ENCODE data around the gene PDGFD.

Gene PDGFD

DNA sequence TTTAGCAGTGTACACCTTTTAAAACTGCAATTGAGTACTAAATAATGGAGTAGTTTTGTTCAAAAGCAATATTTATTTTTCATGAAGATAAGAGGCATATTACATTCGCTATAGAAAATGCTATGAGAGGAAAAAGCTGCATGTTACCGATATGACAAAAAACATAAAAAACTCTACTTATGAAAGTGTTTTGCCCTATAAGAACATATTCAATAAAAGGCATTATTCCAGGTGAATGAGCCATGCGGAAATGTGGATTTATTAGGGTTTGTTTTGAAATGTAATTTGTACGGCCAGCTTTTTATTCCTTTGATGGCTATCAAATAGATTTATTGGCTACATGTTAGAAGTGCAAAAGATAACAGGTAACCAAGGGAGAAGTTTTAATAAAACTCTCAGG lies 256.8 kb downstream of the PDGFD start:
- no peak for DNase-seq

DNA sequence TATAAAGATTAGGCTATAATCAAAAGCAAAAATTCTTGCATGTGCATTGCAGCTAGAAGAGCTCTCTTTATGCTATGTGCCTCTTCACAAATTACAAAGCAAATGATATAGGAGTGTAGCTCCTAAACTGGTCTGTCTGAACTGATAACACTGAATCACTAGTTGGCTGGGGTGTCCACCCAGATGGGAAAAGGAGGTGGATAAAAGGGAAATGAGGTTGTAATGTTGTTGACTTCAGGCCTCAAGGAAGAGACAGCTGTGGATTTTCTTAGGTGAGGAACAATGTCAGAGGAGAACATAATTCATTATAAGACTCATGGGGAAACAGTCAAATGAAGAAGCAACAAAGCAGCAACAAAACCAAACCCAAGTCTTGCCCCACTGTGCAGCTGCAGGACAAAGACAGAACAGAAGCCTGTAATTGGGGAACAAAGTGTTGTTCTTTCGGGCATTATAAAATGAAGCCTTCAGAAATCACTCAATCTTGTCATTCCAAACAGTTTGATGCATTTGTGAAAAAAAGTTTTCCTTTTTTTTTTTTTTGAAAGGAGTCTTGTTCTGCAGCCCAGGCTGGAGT lies 257.6 kb downstream of the PDGFD start:
- peak; percentile 42 for DNase-seq

DNA sequence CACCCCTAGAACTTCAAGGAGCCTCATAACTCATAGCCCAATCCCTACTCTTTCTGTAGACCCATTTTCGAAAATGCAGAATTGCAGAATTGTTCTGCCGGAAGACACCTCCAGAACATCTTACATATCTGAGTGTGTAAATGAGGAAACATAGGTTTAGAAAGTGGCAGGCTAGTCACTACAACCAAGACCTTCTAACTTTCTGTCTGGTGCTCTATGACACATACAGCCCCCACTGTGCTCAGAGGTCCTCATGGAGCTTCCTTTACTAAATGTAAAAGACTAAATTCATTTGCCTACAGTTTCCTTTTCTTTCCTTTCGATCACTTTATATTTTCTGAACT lies 259.7 kb downstream of the PDGFD start:
- no peak for DNase-seq

DNA sequence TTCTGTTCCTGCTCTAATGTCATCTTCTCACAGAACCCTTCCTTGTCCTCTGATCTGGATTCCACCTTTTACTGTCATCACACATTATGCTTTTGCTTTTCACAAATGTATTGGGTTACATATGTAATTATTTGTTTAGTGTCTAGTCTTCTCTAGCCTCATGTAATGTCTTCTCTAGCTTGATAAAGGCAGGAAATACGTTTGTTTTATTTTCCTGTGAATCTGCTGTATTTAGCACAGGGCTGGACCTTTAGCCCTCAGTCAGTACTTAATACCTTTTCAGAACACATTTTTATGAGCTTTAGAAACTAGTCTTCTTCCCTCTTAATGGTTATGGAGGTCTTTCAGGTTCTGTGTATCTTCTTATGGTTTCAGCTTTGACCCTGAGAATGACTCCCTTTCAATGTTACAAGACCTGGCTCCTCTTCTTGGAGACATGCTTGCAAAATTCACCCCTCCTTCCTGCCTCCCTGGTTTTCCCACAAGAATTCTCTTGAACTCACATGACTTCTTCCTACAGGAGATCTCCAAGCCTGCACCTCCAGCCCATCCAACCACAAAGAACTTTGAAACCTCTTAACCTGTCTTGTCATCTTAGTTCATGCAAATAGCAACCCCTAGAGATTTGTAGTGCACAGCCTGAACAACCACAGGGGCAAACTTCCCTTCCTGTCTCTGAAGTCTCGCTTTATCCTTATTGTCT lies 260.2 kb downstream of the PDGFD start:
- no peak for DNase-seq

DNA sequence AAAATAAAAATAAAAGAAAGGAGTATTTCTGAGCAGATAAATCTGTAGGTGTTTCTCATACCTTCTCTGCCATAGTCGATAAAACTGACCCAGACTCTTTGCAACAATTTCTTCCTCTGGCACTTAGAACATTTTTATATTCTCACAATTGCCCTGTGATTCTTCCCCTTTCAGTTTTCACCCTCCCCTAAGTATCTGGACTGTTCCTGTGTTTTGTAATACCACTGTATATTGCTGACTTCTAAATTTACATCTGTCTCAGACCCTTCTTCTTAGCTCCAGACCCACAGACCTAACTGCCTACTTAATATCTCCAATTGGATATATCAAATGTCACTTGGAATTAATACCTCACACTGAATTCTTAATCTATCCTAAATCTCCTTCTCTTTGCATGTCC lies 261.0 kb downstream of the PDGFD start:
- DNase-seq: no peak

DNA sequence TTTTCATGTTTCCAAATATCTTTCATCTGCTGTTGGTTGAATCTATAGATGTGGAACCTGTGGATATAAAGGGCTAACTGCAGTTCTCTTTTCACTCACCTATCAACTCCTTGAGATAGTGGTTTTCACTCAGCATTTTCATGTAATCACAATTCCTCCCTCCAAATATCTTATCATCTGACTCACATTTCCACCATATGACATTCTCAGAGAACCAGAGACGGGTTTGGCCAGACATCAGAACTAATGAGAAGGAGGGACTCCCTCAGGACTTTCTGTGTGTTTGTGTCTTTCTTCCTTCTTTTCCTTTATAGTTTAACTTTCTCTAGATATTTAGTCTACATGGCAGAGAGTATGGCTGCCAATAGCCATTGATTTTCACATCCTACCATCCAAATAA lies 262.3 kb downstream of the PDGFD start:
- peak; percentile 29 for DNase-seq

DNA sequence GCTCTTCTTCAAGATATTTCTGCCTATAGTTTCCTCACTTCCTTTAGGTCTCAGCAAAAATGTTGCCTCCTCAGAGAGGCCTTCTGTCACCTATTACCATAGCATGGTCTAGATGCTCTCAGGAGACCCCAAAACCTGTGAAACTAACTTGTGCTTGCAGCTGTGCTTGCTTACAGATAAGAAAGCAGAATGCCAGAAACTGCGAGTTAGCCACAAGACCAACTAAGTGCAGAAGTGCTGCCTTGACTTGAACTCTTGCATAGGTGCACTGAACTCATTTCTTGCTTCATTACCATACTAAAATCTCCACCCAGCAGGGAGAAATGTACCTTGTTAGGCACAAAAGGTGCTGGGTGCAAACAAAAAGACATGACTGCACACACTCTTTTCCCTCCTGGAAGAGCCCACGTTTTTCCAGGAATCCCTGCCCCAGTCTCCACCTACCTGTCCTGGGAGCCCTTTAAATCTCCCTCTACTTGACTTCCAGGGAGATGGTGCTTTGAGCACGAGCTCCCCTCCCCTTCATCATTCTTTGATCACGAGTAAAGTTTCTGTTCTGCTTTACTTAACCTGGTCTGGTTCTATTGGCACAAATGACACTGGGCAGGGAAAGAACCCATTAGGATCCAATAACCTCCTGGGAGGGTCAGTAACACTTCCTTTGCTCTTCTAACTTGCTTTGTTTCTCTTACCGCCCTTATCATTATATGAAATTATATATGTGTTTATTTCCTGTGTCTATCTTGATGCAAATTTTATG lies 265.2 kb downstream of the PDGFD start:
- DNase-seq: no peak

DNA sequence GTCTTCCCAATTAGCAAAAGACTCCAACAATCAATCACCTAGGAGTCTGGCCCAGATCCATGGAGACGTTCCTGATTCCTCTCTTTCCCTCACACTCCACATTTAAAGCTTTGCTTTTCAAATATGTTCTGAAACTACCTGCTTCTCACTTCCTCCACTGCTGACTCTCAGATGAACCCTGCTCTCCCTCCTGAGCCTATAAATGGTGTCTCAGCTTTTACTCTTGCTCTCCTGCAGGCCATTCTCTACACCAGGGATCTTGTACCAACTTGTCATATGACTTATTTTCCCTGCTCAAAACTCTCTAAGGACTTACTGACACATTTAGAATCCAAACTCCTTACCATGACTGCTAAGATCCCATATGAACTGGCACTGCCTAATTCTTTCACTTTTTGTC lies 265.9 kb downstream of the PDGFD start:
- DNase-seq: no peak

DNA sequence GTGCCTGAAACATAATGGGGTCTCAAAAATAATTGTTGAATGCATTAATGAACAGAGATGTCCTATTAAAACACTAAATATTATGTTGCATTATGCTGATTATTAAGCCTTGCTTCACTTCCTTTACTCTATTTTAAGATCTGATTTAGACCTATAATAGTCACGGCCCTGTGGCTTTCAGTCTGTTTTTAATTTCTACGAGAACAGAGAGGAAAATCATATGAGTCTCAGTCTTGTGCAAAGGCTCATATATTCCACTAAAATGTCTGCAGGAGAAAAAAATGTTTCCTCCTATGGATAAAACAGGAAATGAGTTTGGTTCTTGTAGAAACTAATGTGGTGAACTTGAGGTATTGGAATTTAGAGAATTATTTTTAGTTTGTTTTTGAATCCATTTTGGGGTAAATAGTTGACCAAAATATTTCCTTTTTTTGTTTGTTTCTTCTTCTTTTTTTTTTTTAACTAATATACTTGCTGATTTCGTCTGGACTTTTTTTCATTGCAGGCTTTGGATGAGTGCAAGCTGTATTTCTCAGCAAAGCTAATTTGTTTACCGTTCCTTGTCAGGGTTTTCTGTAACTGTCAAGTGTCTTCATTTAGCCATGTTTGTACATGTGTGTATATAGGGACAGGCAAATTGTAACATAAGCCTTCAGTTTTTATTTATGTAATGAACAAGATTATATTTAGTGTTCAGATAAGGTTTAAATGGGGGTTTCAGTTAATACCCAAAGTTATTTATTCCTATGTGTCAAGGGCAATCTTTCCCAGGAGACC lies 266.6 kb downstream of the PDGFD start:
- DNase-seq: no peak

DNA sequence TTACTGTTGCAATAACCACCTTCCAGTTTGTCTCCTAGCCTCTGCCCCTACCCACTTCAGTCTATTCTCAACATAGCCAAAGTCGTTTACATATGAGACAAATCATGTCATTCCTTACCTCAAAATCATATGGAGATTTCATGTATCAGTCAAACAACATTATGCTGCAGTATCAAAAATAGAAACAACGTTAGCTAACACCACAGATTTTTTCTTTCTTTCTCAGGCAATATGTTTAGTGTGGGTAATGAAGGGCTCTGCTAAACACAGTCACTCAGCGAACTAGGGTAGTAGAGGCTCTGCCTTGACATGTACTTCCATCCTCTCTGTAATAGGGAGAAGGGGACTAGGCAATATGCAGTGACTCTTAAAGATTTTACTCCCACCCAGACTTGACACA lies 268.8 kb downstream of the PDGFD start:
- no peak for DNase-seq

DNA sequence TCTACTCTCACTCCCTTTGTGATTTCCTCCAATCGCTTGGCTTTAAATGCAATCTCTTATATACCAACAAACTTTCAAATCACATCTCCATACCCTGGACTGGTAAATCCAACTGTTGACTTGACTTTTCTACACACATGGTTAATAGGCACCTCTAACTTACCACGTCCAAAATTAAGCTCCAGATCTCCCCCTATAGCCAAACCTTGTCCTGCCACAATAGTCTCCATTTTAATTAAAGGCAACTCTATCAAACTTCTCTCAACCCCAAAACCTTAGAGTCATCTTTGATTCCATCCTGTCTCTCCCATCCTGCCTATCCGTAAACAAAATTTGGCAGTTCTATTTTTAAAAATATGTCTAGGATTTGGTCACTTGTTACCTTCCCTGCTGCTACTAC lies 269.3 kb downstream of the PDGFD start:
- DNase-seq: no peak

DNA sequence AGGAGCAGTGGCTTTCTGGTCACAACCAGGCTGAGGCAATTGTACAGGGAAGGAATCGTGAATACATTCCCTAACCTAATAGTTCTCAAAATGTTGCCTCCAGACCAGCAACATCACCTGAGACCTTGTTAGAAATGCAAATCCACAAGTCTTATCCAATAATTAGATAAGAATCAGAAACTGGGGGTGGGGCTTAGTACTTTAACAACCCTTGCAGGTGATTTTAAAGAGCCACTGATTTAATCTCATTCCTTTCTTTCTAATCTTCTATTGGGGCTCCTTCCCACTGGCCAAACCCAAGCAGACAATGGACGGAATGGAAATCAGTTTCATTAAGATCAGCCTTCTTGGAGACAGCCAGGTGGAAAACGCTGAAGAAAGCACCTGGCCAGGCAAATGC lies 269.9 kb downstream of the PDGFD start:
- no peak for DNase-seq

DNA sequence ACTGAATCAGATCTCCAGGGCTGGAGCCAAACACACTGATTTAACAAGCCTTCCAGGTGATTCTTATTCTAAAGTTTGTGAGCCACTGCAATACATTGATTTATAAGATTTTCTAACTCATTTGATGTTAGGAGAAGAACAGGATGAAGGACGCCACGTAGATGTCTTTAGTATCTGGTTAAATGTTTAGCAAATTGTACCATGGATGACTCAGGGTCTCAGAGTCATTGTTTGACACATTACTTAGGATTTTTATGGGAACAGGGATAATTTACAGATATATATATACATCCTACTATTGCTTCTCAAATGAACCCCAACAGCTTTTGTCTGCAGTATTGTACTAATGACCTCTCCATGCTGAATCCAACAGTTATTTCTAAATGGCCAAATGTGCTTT lies 270.6 kb downstream of the PDGFD start:
- no peak for DNase-seq

DNA sequence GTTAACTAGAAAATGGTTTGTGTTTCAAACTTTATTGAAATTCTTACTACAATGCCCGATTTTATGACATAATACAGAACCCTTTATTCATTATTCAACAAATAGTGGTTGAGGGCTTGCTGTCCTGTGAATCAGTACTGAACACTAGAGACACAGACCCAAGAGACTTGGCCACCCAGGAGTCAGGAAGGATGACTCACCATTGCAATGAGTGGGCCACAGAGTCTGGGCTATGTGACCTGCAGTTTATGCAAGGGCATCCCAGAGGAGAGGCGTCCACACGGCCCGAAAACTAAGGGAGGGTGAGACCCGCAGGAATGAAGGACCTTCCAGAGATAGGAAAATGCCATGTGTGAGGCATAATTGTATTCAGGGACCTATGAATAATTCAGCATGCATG lies 271.3 kb downstream of the PDGFD start:
- no peak for DNase-seq

DNA sequence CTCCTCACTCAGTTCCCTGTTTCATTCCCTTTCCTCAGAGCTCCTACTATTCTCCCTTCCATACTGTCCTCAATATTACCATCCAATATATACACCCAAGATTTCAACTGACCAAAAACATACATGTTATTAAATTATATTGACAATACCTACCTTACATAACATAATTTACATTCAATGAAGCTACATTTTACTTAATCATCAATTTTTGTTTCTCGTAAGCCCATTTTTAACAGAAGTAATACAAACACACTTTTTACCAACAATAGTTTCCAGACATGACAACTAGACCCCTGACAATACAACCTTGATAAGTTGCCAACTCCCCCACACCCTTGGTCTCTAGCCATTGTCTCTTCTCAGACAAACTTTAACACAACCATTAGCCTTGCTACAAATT lies 273.3 kb downstream of the PDGFD start:
- DNase-seq: no peak

DNA sequence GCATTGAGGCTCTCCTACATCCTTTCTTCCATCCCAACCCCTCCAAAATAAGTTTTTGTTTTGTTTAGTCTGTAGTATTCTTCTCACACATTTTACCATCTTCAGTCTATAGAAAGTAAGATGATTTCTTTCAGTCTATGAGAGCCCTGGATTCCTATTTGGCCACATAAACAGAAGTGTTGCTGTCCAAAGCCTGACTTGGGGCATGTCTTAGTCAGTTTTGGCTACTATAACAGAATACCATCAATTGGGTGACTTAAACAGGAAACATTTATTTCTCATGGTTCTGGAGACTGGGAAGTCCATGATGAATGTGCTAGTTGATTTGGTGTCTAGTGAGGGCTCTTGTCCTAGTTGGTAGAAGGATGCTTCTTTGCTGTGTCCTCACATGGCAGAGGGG lies 274.3 kb downstream of the PDGFD start:
- no peak for DNase-seq

DNA sequence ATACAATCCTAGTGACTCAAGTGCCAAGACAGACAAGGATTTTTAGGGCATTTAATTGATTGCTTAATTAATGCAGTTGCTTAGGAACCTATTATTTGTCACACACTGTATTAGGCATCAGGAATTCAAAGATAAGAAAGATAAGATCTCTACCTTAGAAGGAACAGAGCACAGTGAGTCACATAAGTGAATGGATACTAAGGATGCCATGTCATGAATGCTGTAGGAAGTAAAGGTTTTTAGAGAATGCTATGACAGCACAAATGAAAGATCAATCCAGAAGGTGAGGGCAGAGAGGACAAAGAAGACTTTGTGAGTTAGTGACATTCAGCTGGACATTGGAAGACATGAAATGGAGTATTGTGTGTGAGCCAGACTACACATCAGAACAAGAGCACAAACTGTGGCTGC lies 275.4 kb downstream of the PDGFD start:
- no peak for DNase-seq

DNA sequence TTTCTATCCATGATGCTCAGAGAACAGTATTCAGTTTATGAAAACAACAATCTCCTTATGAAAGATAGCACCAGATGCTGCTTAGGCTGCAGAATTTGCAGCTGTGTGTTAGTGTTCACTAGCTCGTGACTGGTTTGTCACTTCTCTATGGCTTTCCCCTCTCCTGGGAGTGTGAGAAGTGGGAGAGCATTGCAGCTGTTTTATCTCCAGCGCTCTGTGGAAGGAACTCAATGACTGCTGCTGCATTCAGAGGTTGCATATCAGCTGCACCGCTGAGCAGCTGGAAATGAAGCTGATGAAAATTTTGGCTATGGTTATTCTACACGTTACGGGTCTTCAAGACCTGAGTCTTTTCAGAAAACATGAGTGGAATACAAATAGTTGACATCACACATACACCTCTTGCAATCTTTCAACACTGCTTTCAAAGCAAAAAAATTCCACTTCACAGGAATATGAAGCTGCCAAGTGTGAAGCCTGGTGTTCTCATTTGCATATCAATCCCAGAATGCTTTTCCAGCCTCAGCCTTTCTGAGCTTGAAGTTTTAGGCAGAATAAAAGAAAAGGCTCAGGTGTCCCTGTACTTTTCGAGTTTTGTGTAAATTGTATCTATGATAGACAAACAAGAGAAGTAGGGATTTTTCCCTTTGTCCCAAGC lies 276.8 kb downstream of the PDGFD start:
- DNase-seq: no peak

DNA sequence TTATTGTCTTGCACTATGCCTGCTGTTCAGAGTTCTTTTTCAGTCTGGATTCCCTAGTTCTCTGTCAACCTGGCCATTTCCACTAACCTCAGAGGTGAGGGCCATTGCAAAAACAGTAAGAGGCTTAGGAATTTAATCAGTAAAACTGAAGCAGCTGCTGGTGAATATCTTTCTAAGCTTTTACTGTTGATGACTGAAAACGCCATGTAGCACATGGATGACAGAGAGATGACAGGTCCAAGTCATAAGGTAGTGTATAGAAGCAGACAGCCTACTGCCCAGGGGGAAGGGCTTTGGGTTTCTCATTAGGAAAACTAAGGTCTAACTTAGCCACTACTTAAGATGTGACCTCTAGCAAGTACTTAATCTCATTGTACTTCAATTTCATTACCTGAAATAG lies 280.1 kb downstream of the PDGFD start:
- DNase-seq: no peak

DNA sequence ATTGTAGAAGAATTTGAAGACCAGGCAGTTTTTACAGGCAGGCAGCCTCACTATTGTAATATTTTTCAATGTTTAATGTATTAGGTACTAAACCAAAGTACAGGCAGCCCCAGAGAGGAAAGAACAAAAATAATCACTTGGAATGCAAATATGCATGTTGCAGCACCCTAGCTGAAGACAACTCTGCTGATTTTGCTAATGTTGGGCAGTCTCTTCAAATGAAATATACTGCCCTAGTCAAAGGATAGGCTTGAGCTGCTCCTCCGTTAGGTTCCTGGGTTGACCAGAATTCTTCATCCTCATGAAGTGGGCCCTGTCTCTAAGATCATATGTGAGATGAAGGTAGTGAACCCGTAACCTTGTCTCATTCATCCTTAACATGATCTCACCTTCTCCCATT lies 280.7 kb downstream of the PDGFD start:
- no peak for DNase-seq

DNA sequence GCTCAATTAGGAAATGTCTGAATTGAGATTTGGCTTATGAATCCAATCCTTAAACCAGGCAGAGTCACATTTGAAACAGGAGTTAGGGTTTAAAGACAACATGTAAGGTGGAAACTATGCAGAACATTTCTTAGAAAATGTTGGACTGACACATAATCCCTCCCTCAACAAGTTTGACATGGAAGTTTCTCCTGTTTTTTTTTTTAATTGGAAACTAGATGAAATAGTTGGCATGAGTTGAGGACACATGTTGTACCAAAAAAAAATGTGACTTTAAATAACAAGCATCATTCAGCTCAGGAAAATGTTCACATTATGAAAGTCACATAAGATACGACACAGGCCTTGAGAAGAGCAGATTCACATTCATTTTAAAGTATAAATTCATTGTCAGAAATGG lies 282.4 kb downstream of the PDGFD start:
- DNase-seq: no peak

DNA sequence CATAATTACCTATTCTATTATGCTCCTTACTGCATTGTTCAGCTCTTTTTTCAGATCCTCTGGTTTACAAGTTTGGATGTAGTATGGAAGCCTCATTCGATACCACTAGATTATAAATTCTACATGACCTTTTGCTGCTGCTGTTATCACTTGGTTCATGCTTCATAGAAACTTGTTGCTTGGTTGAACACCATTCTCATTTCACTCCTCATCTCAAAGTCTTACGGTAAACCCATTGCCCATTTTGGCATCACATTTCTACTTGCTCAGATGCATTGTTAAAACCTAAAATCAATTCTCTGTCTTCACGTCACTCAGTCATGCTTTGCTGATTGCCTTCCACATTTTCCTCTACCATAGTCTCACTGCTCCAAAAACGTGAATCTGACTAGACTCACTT lies 283.0 kb downstream of the PDGFD start:
- no peak for DNase-seq

DNA sequence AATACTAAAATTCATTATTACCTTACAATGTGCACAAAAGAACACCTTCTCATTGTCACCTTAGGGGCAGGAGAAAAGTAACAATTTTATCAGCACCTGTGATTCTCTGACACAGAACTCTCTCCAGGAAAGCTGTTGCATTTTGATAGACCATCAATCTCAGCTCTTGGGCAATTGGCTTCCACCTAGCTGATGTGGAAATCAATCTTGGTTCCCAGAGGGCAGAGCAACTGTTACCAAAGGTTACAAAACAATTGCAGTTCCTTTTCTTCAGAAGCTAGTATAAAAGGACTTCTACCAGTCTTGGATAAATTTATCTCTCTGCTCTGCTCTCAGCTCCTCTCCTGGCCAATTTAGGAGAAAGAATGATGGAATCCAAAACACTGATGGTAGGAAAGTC lies 285.3 kb downstream of the PDGFD start:
- DNase-seq: no peak
